Sigmoid colon (tissue), 7 donors: ENCODE data around the gene TYMS. TPM values are rescaled to one million over a fixed set of nuclear protein-coding genes. Genes with fewer than 3 reads are reported as not detected.

Experiments used
- DNase-seq: peaks from one replicate; pipeline ENCODE4 v3.0.0-alpha.2; 2019
- H3K27ac ChIP-seq, 4 donors: fragments of 200-600 bp; sonication (generic); one replicate each; pipeline ENCODE4 v1.5.1; 2016 to 2019; ENCODE audit warnings: mild to moderate bottlenecking in 1 of 4
- H3K27me3 ChIP-seq, 3 donors: fragments of 200-600 bp; sonication (generic); one replicate each; pipeline ENCODE4 v1.5.1; 2019; ENCODE audit warnings: mild to moderate bottlenecking in 1 of 3
- H3K36me3 ChIP-seq, 4 donors: fragments of 200-600 bp; sonication (generic); one replicate each; pipeline ENCODE4 v1.5.1; 2016 to 2019
- H3K4me1 ChIP-seq, 4 donors: fragments of 200-600 bp; sonication (generic); one replicate each; pipeline ENCODE4 v1.5.1; 2017 to 2019
- H3K4me3 ChIP-seq, 4 donors: fragments of 200-600 bp; sonication (generic); one replicate each; pipeline ENCODE4 v1.5.1; 2017 to 2019; ENCODE audit warnings: mild to moderate bottlenecking in 2 of 4, moderate library complexity in 1 of 4
- H3K9me3 ChIP-seq, 4 donors: fragments of 200-600 bp in 3 of 4; sonication (generic) in 3 of 4; one replicate each; pipeline versions ENCODE4 v1.5.1 to v1.6.1; 2013 to 2019
- EP300 ChIP-seq, 4 donors: sonication (generic); formaldehyde crosslinking; IDR thresholded peaks; one replicate each; pipeline ENCODE4 v1.6.1; 2017; ENCODE audit warnings: antibody characterized with exemption in 4 of 4
- POLR2A ChIP-seq, 2 donors: fragments of 450-650 bp; IDR thresholded peaks; one replicate each; pipeline ENCODE4 v1.6.1; 2016; ENCODE audit warnings: antibody characterized with exemption in 2 of 2, mild to moderate bottlenecking in 2 of 2, moderate library complexity in 2 of 2
- POLR2AphosphoS5 ChIP-seq, 4 donors: sonication (generic); formaldehyde crosslinking; IDR thresholded peaks; one replicate each; pipeline ENCODE4 v1.6.1; 2017; ENCODE audit warnings: antibody characterized with exemption in 4 of 4
- WGBS, 2 donors: extraction: QIAGEN DNeasy Blood & Tissue Kit; methylation state at CpG; one replicate each; pipeline ENCODE4 v1.1.7; 2013; 5-methylcytosine and 5-hydroxymethylcytosine counted together
- intact Hi-C: fragments of 100-400 bp; cut with DNase I; formaldehyde crosslinking; loops from one replicate; pipeline ENCODE4 v1.15.1; 2023
- polyA plus RNA-seq, 3 donors: library from polyadenylated mRNA; stranded (reverse); fragments of 200-250 nt; gene quantifications; one replicate each; pipeline ENCODE4 v1.2.3, GENCODE V29; 2013
- total RNA-seq, 4 donors: library from RNA; depleted of rRNA; stranded (reverse); fragments of >200 nt; gene quantifications; one replicate each; pipeline ENCODE4 v1.1.0, GENCODE V29; 2016
- TF ChIP-seq, protein P1 (sequence below), 4 experiments: fragments of 450-650 bp in 3 of 4; fragments of 200-600 bp in 1 of 4; IDR thresholded peaks; one replicate each; pipeline ENCODE4 v1.5.1; 2016 to 2019; ENCODE audit warnings: antibody characterized with exemption in 4 of 4, mild to moderate bottlenecking in 3 of 4, moderate library complexity in 2 of 4
- donor health status: healthy with polysubstance abuse.
- donor health status: Bipolar disorder and iron deficiency.
- donor health status: healthy.

Gene TYMS
- 1 to 10 TPM in 3 of 4 donors, under 1 TPM in 1; 0.55 to 3.0 (median 1.1) TPM for total RNA-seq
- 10 to 100 TPM in 2 of 3 donors, 1 to 10 TPM in 1; 7.8 to 62.0 (median 17.3) TPM for polyA plus RNA-seq

DNA sequence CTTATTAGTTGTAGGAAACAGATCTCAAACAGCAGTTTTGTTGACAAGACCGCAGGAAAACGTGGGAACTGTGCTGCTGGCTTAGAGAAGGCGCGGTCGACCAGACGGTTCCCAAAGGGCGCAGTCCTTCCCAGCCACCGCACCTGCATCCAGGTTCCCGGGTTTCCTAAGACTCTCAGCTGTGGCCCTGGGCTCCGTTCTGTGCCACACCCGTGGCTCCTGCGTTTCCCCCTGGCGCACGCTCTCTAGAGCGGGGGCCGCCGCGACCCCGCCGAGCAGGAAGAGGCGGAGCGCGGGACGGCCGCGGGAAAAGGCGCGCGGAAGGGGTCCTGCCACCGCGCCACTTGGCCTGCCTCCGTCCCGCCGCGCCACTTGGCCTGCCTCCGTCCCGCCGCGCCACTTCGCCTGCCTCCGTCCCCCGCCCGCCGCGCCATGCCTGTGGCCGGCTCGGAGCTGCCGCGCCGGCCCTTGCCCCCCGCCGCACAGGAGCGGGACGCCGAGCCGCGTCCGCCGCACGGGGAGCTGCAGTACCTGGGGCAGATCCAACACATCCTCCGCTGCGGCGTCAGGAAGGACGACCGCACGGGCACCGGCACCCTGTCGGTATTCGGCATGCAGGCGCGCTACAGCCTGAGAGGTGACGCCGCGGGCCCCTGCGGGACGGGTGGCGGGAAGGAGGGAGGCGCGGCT, at the start of gene TYMS:
TSS of gene TYMS (plus strand) at position 343 of the 690 bp plus-strand sequence. CDS start at position 433, 90 bp downstream.
- H3K4me3 ChIP-seq, result peak within 1 kb of the TSS; percentile 44 to 79 (median 59)
- no peaks in the 10 kb centered on the region for H3K36me3 ChIP-seq
- peaks cover 0 to 52% (median 24%) of the 10 kb centered on the region in 3 donors for H3K27me3 ChIP-seq
- 0 to 1% methylated on average over 79 of the region's 79 CpGs for WGBS, 2 donors
- intact Hi-C loops, result loop anchor here (5.0 kb wide), 1 partner anchor 55 kb away; the partner anchor contains the start of gene ENOSF1
- no peaks in the 10 kb centered on the region for H3K9me3 ChIP-seq
- TF ChIP-seq POLR2AphosphoS5 (IDR thresholded peaks at IDR 0.05), result no peak
- no peak for TF ChIP-seq POLR2A (IDR thresholded peaks at IDR 0.05)
- TF ChIP-seq, protein P1, sequence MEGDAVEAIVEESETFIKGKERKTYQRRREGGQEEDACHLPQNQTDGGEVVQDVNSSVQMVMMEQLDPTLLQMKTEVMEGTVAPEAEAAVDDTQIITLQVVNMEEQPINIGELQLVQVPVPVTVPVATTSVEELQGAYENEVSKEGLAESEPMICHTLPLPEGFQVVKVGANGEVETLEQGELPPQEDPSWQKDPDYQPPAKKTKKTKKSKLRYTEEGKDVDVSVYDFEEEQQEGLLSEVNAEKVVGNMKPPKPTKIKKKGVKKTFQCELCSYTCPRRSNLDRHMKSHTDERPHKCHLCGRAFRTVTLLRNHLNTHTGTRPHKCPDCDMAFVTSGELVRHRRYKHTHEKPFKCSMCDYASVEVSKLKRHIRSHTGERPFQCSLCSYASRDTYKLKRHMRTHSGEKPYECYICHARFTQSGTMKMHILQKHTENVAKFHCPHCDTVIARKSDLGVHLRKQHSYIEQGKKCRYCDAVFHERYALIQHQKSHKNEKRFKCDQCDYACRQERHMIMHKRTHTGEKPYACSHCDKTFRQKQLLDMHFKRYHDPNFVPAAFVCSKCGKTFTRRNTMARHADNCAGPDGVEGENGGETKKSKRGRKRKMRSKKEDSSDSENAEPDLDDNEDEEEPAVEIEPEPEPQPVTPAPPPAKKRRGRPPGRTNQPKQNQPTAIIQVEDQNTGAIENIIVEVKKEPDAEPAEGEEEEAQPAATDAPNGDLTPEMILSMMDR (IDR thresholded peaks at IDR 0.05), result no peak
- no peak for DNase-seq
- peak within 1 kb of the TSS in 2 of 4 donors; percentile 36 to 63 for H3K27ac ChIP-seq
- peaks cover 0 to 19% (median 17%) of the 10 kb centered on the region in 4 donors for H3K4me1 ChIP-seq

DNA sequence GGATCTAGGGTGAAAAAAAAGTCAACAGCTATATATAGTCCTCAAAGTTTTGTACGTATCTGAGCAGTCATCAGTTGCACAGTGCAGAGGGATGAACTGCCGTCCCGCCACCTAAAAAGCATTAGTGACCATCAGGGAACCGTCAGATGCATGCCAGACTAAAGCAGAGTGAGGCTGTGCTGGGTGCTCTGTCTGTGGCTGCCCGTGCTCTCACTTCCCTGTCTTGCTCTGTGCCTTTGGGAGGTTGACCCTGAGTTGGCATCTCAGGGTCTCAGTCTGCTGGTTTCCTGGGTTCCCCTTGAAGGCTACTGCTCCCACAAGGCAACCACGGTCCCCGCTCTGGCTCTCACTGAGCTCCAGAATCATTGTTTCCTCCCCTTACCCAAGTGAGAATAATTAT, 49.5 kb upstream of the TYMS start:
- no peaks in the 10 kb centered on the region for H3K36me3 ChIP-seq
- H3K4me1 ChIP-seq, result no peaks in the 10 kb centered on the region
- no peak overlapping the region for H3K4me3 ChIP-seq
- H3K27me3 ChIP-seq, result no peaks in the 10 kb centered on the region
- no peaks in the 10 kb centered on the region for H3K9me3 ChIP-seq
- 81 to 87% methylated on average over 7 of the region's 7 CpGs for WGBS, 2 donors
- intact Hi-C loops, result no loop called here
- no peak overlapping the region for H3K27ac ChIP-seq
- TF ChIP-seq, protein P1 (IDR thresholded peaks at IDR 0.05), result no peak
- TF ChIP-seq POLR2A (IDR thresholded peaks at IDR 0.05) (no peak), POLR2AphosphoS5 (IDR thresholded peaks at IDR 0.05) (no peak), EP300 (IDR thresholded peaks at IDR 0.05) (no peak)
- DNase-seq, result no peak

DNA sequence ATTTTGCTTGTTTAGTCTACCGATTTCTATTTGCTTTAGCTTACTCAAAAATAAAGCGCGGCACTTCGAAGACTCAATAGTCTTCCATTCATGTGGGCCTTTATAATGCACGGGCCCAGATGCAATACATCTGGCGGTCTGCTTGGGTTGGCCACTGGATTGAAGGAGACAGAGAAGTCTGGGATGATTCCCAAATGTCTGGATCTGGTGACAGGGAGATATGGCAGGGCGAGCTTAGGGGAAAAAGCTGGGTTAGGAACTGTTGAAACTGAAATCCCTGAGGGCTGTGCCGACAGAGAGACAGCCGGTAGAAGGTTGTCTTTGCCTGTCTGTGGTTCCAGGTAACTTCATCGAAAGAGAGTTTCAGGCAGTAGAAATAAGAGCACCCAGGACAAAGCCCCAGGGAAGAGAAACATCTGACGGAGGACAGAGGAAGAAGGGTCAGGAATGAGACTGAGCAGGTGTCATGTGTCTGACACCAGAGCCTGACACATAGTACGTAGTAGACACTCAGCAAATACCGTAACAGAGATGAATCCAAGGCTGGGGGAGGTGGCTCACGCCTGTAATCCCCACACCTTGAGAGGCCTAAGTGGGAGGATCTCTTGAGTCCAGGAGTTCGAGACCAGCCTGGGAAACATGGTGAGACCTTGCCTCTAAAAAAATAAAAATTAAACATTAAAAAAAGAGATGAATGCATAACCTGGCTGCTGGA, 47.1 kb upstream of the TYMS start:
- intact Hi-C loops, result no loop called here
- Histone ChIP-seq H3K9me3 (no peaks in the 10 kb centered on the region), H3K4me1 (no peaks in the 10 kb centered on the region), H3K27me3 (no peaks in the 10 kb centered on the region), H3K27ac (no peak overlapping the region), H3K36me3 (no peaks in the 10 kb centered on the region), H3K4me3 (no peak overlapping the region)
- TF ChIP-seq POLR2AphosphoS5 (IDR thresholded peaks at IDR 0.05) (no peak), EP300 (IDR thresholded peaks at IDR 0.05) (no peak), POLR2A (IDR thresholded peaks at IDR 0.05) (no peak)
- TF ChIP-seq, protein P1 (IDR thresholded peaks at IDR 0.05), result no peak
- WGBS, 2 donors, result 79 to 85% methylated on average over 15 of the region's 15 CpGs
- DNase-seq, result no peak

DNA sequence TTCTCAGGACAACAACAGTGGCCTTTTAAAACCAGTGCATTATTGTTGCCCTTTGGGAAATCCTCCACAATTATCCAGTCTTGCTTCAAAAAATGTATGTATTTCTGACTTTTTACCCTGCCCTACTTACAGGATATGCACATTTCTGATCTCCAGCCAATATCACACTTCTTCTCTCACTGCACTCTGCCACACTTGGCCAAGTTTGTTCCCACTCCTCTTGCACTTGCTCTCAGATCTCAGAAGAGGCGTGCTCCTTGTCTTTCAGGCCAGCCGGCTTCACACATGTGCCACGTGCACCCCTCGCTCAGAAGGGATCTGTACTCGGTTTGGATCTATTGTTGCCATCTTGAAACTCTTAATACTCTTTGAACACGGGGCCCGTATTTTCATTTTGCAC, 45.3 kb upstream of the TYMS start:
- no peak overlapping the region for H3K27ac ChIP-seq
- H3K9me3 ChIP-seq, result no peaks in the 10 kb centered on the region
- DNase-seq, result no peak
- no peak for TF ChIP-seq POLR2AphosphoS5 (IDR thresholded peaks at IDR 0.05)
- TF ChIP-seq, protein P1 (IDR thresholded peaks at IDR 0.05), result no peak
- no peak for TF ChIP-seq EP300 (IDR thresholded peaks at IDR 0.05)
- TF ChIP-seq POLR2A (IDR thresholded peaks at IDR 0.05), result no peak
- H3K27me3 ChIP-seq, result no peaks in the 10 kb centered on the region
- intact Hi-C loops, result no loop called here
- H3K4me3 ChIP-seq, result no peak overlapping the region
- no peaks in the 10 kb centered on the region for H3K36me3 ChIP-seq
- no peaks in the 10 kb centered on the region for H3K4me1 ChIP-seq
- 92 to 94% methylated on average over 7 of the region's 7 CpGs for WGBS, 2 donors
